Stimulated activated CD4-positive, alpha-beta T cell treated with anti-CD3 and anti-CD28 coated beads, Interleukin-1b, Interleukin-23, amount 100 ng/mL, for 1 hour (primary cell): ENCODE results near the gene ADCY10.

Source experiments
- DNase-seq, 2 donors: peaks; one replicate each; pipeline ENCODE4 v3.0.0-alpha.2; 2020; ENCODE audit warnings: low read depth in 2 of 2

Gene ADCY10

DNA sequence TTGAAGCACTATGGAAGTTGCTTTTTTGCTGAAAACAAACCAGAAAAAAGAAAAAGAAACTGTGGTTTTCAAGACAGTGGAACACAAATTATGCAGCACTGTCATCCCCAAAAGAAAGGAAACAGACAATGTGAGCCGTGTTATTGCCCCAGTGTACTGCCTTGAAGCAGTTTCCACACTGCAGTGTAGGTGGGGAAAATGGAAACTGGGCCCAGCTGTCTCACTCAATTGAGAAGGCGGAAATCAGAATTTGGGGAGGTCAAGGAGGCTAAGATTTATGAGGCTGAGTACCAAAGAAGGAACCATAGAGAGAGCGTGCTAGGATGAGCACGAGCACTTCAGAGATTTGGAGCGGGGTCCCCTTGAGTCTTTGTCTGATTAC, 136.7 kb downstream of the ADCY10 start:
- no peak for DNase-seq

- DNase-seq, result no peak
Observed at GRCh38 chr1:167776616-167777268, 137.2 kb downstream of the ADCY10 start.

DNA sequence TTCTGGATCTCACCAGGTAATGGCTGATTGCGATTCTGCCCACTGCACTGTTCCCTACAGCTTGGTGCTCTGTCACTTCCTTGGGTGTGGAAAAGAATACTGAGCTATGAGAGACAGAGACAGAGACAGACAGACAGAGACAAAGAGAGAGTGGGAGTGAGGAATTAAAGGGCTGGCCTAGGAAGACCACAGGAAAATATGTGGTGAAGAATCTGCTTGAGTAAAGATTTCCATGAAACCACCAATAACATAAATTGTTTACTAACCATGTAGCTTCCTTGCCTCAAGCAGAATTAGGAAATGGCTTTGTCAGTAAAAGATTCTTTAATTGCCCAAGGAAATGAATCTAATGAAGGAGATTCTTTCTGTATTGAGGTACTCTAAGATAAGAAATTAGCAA, 137.8 kb downstream of the ADCY10 start:
- DNase-seq, result no peak

GRCh38 chr1:167775178-167775577, 138.8 kb downstream of the ADCY10 start:
- no peak for DNase-seq

GRCh38 chr1:167774710-167775109, 139.2 kb downstream of the ADCY10 start:
- DNase-seq, result no peak

GRCh38 chr1:167773516-167773915, 140.4 kb downstream of the ADCY10 start:
- DNase-seq, result no peak

GRCh38 chr1:167772436-167772835, 141.5 kb downstream of the ADCY10 start:
- no peak for DNase-seq

DNA sequence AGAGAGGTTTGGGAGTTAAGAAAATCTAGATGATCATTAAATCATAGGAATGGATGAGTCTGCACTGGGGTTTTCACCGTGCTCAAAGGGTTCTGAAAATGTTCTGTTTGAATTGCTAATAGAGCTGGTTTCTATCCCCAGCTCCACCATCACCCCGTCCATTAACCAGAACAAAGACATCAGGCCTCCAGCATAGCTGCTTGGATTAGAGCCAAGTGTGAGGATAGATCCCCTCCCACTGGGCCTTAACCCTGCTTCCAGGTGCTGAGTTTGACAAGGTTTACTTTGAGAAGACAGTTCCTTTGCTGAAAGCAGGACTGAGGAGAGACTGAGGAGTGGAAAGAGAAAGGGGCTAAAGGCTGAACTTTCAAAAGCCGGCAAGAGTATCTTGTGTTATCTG, 143.8 kb downstream of the ADCY10 start:
- DNase-seq, result no peak

- no peak for DNase-seq
Observed at GRCh38 chr1:167767761-167768160, 146.2 kb downstream of the ADCY10 start.

GRCh38 chr1:167766538-167766937, 147.4 kb downstream of the ADCY10 start:
- no peak for DNase-seq

DNA sequence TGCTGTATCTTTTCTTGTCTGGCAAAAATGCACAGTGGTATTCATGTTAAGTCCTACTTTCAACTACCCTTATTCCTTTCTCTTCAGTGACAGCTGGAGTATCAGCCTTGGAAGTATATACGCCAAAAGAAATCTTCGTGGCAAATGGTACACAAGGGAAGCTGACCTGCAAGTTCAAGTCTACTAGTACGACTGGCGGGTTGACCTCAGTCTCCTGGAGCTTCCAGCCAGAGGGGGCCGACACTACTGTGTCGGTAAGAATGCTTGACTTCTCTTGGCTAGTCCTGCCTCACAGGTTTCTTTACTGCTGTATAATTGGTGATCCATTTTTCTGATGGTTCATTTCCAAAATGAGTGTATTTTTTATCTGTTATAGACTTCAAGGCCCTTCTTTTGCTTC, 148.4 kb downstream of the ADCY10 start:
- no peak for DNase-seq

GRCh38 chr1:167764458-167765330, 149.2 kb downstream of the ADCY10 start:
- DNase-seq, result no peak

GRCh38 chr1:167763525-167764220, 150.3 kb downstream of the ADCY10 start:
- no peak for DNase-seq

DNA sequence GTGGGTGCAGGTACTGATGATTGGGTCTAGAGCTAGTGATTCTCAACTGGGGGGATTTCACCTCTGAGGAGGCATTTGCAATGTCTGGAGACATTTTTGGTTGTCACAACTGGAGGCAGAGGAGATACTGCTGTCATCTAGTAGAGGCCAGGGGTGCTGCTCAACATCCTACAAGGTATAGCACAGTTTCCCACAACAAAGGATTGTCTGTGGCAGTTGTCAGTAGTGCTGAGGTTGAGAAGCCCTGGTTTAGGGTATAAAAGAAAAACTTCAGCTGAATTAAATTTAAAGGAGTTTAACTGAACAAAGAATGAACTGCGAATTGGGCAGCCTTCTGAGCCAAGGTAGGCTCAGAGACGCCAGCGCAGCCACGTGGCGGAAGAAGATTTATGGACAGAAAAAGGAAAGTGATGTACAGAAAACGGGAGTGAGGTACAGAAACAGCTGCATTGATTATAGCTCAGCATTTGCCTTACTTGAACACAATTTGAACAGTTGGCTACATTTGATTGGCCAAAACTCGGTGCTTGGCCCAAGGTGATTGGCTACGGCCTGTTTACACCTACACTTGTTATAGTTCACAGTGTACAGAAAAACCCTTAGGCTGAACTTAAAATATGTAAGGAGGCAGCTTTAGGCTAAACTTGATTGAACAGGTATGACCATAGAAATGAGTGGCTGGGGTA, 151.7 kb downstream of the ADCY10 start:
- DNase-seq, result no peak

DNA sequence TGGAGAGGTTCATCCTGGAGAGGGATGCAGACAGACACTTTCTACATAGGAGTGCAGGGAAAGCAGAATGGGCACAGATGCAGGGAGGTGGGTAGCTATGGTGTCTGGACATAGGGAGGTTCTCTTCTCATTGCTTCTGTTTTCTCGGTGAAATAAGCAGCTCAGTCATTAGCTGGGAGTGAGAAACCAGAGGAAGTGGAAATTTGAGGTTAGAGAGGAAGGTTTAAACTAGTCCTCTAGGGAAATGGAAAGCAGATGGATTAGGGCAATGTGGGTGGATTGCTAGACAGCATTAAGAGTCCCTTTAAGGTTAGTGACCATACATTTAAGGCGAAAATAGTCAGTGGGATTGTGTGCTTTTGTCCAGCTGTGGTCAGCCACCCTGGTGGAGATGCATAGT, 152.5 kb downstream of the ADCY10 start:
- DNase-seq, result no peak
